SU-DHL-6 (cell line): ENCODE measurements around the gene IRGQ.
"Not testable (repeated sequence)": the region's sequence is repeated elsewhere in the genome, so short reads cannot be mapped to it uniquely, and the experiment has no call there.

Experiments
- H2AFZ ChIP-seq: fragments of 200-600 bp; sonication (generic); 2 replicates; pipeline ENCODE4 v1.6.1; 2014; ENCODE audit warnings: low read depth, mild to moderate bottlenecking, moderate library complexity, mixed read lengths, antibody characterized with exemption, low read length; ENCODE audit not compliant: severe bottlenecking
- H3F3A ChIP-seq: fragments of 200-600 bp; shearing (Covaris generic); 2 replicates; pipeline ENCODE4 v1.6.0; 2016; ENCODE audit warnings: antibody characterized with exemption, mild to moderate bottlenecking; ENCODE audit not compliant: insufficient read depth
- H3K27ac ChIP-seq: fragments of 200-600 bp; sonication (generic); 2 replicates; pipeline ENCODE4 v1.5.1; 2016; ENCODE audit warnings: low read depth, mild to moderate bottlenecking, low read length, moderate library complexity, mixed read lengths
- H3K27me3 ChIP-seq: fragments of 200-600 bp; sonication (generic), shearing (Covaris generic); 2 replicates; pipeline ENCODE4 v1.6.0; 2014; ENCODE audit warnings: mild to moderate bottlenecking, low read length
- H3K36me3 ChIP-seq: fragments of 200-600 bp; sonication (generic); 2 replicates; pipeline ENCODE4 v1.6.1; 2014; ENCODE audit warnings: mild to moderate bottlenecking, low read length, mixed read lengths
- H3K4me2 ChIP-seq: fragments of 300-600, 200-600 bp; shearing (Covaris generic), sonication (generic); 2 replicates; pipeline ENCODE4 v1.6.0; 2014; ENCODE audit warnings: low read length, low read depth, mild to moderate bottlenecking; ENCODE audit not compliant: poor library complexity, severe bottlenecking
- H3K4me3 ChIP-seq: fragments of 200-600 bp; sonication (generic); 2 replicates; pipeline ENCODE4 v1.5.1; 2014; ENCODE audit warnings: antibody characterized with exemption, low read length, mild to moderate bottlenecking, mixed read lengths; ENCODE audit not compliant: insufficient read depth, poor library complexity, severe bottlenecking
- H3K79me2 ChIP-seq: fragments of 200-600 bp; sonication (generic); 2 replicates; pipeline ENCODE4 v1.6.1; 2014; ENCODE audit warnings: mild to moderate bottlenecking, low read length, moderate library complexity; ENCODE audit not compliant: insufficient read depth
- H3K9ac ChIP-seq: fragments of 200-600 bp; sonication (generic); 2 replicates; pipeline ENCODE4 v1.7.0; 2014; ENCODE audit warnings: mild to moderate bottlenecking, low read length
- H3K9me2 ChIP-seq: fragments of 200-600 bp; sonication (generic); replicated peaks from 2 replicates; pipeline ENCODE4 v1.6.1; 2014; ENCODE audit warnings: low read length; ENCODE audit not compliant: insufficient read depth
- H3K9me3 ChIP-seq: fragments of 200-600 bp; sonication (generic); 2 replicates; pipeline ENCODE4 v1.6.1; 2014; ENCODE audit warnings: low read length, mixed read lengths; ENCODE audit not compliant: insufficient read depth
- H4K20me1 ChIP-seq: fragments of 200-600 bp; sonication (generic); 2 replicates; pipeline ENCODE4 v1.6.1; 2014; ENCODE audit warnings: low read depth, mild to moderate bottlenecking, antibody characterized with exemption, low read length, moderate library complexity, mixed read lengths
- EZH2phosphoT487 ChIP-seq: fragments of 200-600 bp; sonication (generic), shearing (Covaris generic); conservative IDR thresholded peaks from 2 replicates; pipeline ENCODE4 v1.6.1; 2018; ENCODE audit warnings: mild to moderate bottlenecking, antibody characterized with exemption, low read length, moderate library complexity, mixed read lengths
- TF ChIP-seq, protein P1 (sequence below): fragments of 200-600 bp; sonication (generic); IDR thresholded peaks from one replicate; pipeline ENCODE4 v1.5.1; 2017; ENCODE audit warnings: antibody characterized with exemption, mild to moderate bottlenecking, low read length, moderate library complexity; ENCODE audit not compliant: insufficient read depth, poor library complexity, severe bottlenecking

IRGQ gene

DNA sequence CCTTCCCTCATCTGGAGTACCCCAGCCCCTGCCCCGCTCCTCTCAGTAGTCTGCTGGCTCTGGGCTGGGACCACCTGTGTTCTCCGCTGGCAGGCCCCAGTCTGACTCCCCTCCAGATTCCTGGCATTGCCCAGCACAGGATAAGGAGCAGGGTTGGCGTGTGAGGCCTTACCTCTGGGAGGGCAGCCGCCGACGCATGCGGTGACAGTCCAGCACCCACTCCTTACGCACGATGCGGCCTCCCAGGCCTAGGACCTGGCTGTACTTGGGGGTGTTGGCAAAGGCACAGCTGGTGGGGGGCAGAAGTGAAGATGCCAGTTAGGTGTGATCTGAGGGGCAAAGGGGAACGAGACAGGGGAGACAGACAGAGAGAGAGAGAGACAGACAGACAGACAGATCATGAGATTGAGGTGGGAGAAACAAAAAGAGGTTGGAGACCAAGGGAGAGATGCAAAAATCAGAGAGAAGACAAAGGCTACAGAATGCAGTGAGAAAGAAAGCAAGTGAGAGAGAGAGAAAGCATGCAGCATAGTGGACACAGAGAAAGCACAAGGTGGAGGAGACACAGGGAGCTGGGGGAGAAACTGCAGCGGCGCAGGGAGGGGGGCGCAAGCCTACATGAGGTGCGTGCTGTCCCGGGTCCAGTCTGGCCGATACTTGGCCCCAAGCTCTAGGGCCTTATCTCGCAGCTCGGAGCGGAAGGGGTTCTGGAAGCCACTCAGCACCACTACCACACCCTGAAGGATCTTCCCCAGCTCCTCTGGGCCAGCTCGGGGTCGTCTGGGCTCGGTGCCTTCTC, 44.3 kb downstream of the IRGQ start:
- H2AFZ ChIP-seq = no peak overlapping the region
- no peak overlapping the region for H3K4me2 ChIP-seq
- TF ChIP-seq, protein P1, sequence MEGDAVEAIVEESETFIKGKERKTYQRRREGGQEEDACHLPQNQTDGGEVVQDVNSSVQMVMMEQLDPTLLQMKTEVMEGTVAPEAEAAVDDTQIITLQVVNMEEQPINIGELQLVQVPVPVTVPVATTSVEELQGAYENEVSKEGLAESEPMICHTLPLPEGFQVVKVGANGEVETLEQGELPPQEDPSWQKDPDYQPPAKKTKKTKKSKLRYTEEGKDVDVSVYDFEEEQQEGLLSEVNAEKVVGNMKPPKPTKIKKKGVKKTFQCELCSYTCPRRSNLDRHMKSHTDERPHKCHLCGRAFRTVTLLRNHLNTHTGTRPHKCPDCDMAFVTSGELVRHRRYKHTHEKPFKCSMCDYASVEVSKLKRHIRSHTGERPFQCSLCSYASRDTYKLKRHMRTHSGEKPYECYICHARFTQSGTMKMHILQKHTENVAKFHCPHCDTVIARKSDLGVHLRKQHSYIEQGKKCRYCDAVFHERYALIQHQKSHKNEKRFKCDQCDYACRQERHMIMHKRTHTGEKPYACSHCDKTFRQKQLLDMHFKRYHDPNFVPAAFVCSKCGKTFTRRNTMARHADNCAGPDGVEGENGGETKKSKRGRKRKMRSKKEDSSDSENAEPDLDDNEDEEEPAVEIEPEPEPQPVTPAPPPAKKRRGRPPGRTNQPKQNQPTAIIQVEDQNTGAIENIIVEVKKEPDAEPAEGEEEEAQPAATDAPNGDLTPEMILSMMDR = no peak
- no peak for TF ChIP-seq EZH2phosphoT487
- no peak overlapping the region for H3K4me3 ChIP-seq
- no peaks in the 10 kb centered on the region for H4K20me1 ChIP-seq
- no peaks in the 10 kb centered on the region for H3K36me3 ChIP-seq
- H3K9ac ChIP-seq = no peak overlapping the region
- H3F3A ChIP-seq = no peaks in the 10 kb centered on the region
- no peaks in the 10 kb centered on the region for H3K27me3 ChIP-seq
- no peaks in the 10 kb centered on the region for H3K9me3 ChIP-seq
- no peak overlapping the region for H3K27ac ChIP-seq
- H3K79me2 ChIP-seq = no peaks in the 10 kb centered on the region
- no peaks in the 10 kb centered on the region for H3K9me2 ChIP-seq

DNA sequence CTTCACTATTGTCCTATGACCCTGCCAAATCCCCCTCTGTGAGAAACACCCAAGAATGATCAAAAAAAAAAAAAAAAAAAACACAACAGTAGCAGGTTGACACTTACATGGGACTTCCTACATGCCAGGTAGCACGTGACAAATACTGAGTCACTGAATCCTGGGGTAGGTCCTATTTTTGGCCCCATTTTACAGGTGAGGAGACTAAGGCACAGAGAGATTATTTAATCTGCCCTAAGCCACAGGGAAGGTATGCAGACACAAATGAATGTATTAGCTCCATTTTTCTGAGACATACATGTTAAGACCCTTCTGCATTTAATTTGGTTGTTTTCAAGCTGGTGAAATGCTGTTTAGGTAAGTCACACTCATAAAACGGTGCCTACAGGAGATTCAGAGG, 47.2 kb downstream of the IRGQ start:
- Histone ChIP-seq H3K36me3 (no peaks in the 10 kb centered on the region), H3K4me3 (no peak overlapping the region), H3K9ac (no peak overlapping the region)

DNA sequence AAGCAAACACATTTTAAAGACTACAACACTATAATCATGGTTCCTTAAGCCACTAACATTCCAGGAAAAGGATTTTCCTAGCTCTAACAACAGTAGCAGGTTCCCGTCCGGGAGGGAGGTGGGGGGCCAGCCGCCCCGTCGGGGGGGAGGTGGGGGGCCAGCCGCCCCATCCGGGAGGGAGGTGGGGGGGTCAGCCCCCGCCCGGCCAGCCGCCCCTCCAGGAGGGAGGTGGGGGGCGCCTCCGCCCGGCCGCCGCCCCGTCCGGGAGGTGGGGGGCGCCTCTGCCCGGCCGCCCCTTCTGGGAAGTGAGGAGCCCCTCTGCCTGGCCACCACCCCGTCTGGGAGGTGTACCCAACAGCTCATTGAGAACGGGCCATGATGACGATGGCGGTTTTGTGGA, 48.0 kb downstream of the IRGQ start:
- not testable (repeated sequence) for H3K9me2 ChIP-seq, H4K20me1 ChIP-seq, H3K36me3 ChIP-seq, H3K4me3 ChIP-seq, H3F3A ChIP-seq, H2AFZ ChIP-seq, H3K27me3 ChIP-seq, H3K9ac ChIP-seq, H3K79me2 ChIP-seq, H3K4me2 ChIP-seq, H3K9me3 ChIP-seq, H3K27ac ChIP-seq

More for the DNA sequence above, 47.2 kb downstream of the IRGQ start:
- Histone ChIP-seq H3K4me2 (no peak overlapping the region), H3K9me2 (no peaks in the 10 kb centered on the region), H3K27ac (no peak overlapping the region), H3F3A (no peaks in the 10 kb centered on the region), H2AFZ (no peak overlapping the region), H3K27me3 (no peaks in the 10 kb centered on the region), H3K79me2 (no peaks in the 10 kb centered on the region), H4K20me1 (no peaks in the 10 kb centered on the region), H3K9me3 (no peaks in the 10 kb centered on the region)
- TF ChIP-seq, protein P1 = no peak
- TF ChIP-seq EZH2phosphoT487 = no peak

DNA sequence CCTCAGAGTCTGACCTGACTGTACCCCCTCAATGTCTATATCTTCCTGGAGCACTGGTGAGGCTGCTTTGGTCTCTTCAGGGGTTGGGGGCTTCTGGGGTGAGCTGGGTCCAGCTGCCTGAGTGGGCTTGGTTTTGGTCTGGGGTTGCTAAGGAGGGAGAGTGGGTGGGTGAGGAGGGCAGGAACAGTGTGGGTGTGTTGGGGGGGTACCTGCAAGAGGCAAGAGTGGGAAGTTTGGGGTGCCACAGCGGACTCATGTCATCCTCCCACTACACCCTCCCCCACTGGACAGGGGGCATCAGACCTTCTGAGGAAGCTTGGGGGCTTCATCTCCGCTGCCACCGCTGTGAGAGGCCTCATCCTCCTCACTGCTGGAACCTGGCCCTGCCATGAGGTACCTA, 49.4 kb downstream of the IRGQ start:
- H3K9ac ChIP-seq = no peak overlapping the region
- H3K4me3 ChIP-seq = no peak overlapping the region
- no peaks in the 10 kb centered on the region for H3K9me2 ChIP-seq
- H4K20me1 ChIP-seq = no peaks in the 10 kb centered on the region
- H3K27me3 ChIP-seq = no peaks in the 10 kb centered on the region
- no peak overlapping the region for H3K4me2 ChIP-seq
- no peaks in the 10 kb centered on the region for H3K36me3 ChIP-seq
- no peaks in the 10 kb centered on the region for H3F3A ChIP-seq
- no peak for TF ChIP-seq EZH2phosphoT487
- TF ChIP-seq, protein P1 = no peak
- no peaks in the 10 kb centered on the region for H3K79me2 ChIP-seq
- H2AFZ ChIP-seq = no peak overlapping the region
- H3K9me3 ChIP-seq = no peaks in the 10 kb centered on the region
- H3K27ac ChIP-seq = no peak overlapping the region
